DMS153 (cell line): Measurements from ENCODE around the gene CLASP1.
A peak's percentile ranks its signal among the peaks of the same experiment; 100 is the strongest.
"Not testable (repeated sequence)": the region's sequence is repeated elsewhere in the genome, so short reads cannot be mapped to it uniquely, and the experiment has no call there.

Source experiments
- DNase-seq: peaks from one replicate; lab custom pipeline; 2025; lab: John Stamatoyannopoulos, UW

CLASP1 gene

GRCh38 chr2:121348128-121348740 lies 301.0 kb downstream of the CLASP1 start:
- no peak for DNase-seq

DNA sequence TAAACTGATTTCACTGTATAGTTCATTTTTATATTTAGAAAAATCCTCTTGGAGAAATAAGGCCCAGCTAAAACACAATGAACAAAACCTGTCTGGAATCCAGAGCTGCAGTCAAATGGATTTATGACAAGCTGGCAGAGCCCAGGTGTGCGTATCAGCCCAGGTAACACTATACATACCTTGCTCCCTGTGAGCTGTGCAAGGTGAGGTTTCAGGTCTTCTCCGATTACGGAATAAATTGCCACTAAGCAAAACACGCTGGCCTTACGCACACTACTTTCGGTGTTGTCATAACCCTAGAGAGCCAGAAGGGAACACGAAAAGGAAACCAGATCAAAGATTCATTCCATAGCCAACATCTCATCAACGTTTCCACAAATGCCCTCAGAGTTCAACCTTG lies 302.4 kb downstream of the CLASP1 start:
- no peak for DNase-seq

DNA sequence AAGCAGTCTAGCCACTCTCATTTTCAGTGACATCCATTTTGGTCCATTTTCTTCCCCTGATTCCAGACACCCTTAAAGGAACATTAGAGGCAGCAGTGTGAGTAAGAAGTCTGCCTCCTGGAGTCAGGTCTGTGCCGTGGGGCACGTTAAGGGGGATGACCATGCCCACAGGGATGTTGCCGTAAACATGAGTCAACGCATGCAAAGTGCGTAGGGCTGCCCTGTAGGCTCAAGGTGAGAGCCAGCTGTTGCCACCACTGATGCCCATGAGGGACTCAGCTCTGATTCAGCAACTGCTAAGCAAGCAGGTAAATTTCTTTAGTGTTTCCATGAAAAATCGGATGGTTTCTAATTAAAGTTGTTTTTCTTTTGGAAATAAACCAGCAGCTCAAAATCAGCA lies 302.9 kb downstream of the CLASP1 start:
- DNase-seq = no peak

- DNase-seq = no peak
These were observed 303.4 kb downstream of the CLASP1 start for GRCh38 chr2:121345887-121346286.

DNA sequence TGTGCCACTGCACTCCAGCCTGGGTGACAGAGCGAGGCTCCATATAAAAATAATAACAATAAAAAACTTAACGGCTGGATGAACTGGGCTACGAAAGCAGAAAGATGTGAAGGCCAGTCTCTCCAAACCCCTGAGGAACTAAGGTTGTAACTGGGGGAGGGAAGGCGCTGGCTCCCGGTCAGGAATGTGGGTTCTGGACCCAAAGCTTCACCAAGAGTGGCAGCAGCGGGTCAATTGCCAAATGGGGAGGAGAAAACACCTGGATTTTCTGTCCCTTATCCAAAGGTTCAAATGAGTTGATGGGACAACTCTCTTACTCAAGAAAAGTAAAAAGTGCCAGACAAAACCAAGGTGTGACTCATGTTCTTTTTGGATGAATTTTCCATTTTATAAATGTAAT lies 304.2 kb downstream of the CLASP1 start:
- DNase-seq = no peak

DNA sequence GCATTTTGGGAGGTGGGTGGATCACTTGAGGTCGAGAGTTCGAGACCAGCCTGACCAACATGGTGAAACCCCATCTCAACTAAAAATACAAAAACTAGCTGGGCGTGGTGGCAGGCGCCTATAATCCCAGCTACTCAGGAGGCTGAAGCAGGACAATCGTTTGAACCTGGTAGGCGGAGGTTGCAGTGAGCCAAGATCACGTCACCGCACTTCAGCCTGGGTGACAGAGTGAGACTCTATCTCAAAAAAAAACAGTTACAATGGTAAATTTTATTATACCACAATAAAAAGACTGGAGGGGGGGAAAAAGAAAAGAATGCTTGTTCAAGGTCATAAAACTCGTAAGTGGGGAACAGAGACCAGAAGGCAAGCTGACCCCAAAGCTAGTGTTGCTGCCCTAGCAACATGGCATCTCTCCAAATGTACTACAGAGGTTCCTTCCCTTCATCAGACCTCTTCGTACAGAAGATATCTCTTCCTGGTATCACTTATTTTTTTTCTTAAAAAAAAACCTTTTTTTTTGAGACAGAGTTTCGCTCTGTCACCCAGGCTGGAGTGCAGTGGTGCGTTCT lies 305.3 kb downstream of the CLASP1 start:
- not testable (repeated sequence) for DNase-seq

DNA sequence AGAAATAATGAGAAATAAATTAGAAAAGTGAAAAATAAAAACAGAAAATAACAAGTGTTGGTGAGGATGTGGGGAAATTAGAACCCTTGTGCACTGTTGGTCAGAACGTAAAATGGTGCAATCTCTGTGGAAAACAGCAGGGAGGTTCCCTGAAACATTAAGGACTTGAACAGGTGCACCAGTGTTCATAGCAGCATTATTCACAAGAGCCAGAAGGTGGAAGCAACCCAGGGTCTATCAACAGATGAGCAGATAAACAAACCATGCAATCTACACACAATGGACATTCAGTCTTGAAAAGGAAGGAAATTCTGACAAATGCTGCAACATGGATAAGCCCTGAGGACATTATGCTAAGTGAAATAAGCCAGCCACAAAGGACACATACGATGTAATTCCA lies 306.1 kb downstream of the CLASP1 start:
- DNase-seq = no peak

DNA sequence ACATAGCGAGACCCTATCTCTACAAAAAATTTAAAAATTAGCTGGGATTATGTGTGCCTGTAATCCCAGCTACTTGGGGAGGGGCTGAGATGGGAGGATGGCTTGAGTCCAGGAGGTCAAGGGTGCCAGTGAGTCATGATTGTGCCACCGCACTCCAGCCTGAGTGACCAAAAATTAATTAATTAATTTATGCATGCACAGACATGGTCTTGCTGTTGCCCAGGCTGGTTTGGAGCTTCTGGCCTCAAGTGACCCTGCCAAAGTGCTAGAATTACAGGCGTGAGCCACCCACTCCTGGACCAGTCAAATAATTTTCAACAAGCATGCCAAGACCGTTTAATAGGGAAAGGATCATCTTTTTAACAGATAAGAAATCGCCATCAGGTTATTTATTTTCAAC lies 306.5 kb downstream of the CLASP1 start:
- DNase-seq = no peak

GRCh38 chr2:121340926-121341325 lies 308.3 kb downstream of the CLASP1 start:
- no peak for DNase-seq

- DNase-seq = no peak
These were observed 311.0 kb downstream of the CLASP1 start for GRCh38 chr2:121338281-121338680.

DNA sequence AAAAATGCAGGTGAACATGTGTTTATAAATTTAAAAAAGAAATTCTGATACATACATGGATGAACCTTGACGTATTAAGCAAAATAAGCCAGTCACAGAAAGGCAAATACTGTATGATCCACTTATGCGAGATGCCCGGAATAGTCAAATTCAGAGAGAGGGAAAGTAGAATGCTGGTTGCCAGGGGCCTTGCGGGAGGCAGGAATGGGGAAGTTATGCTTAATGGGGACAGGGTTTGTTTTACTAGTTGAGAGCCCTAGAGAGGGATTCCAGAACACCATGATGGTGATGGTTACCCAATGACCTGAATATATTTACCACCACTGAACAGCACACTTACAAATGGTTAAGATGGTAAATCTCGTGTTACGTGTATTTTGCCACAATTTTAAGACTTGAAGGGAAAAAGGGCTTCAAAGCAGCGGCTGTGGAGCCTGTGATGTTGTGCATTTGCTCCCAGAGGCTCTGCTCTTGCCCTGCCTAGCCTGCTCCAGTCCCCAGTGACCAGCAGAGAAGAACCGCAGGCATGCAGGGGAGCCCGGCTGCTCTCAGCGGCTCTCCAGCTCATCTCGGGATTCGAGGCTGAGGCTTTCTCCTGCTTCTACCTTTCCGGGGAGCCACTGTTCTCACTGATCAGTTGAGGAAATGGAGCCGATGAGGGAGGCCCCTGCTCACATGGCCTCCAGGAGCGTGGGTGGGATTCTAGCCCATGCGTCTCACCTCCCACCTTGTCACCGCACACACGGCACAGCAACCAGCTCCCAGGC lies 312.6 kb downstream of the CLASP1 start:
- no peak for DNase-seq

- DNase-seq = peak; percentile 41
These were observed 313.7 kb downstream of the CLASP1 start for GRCh38 chr2:121335294-121336290.

- no peak for DNase-seq
These were observed 314.5 kb downstream of the CLASP1 start for GRCh38 chr2:121334581-121335293.

- no peak for DNase-seq
These were observed 315.3 kb downstream of the CLASP1 start for GRCh38 chr2:121333834-121334558.

DNA sequence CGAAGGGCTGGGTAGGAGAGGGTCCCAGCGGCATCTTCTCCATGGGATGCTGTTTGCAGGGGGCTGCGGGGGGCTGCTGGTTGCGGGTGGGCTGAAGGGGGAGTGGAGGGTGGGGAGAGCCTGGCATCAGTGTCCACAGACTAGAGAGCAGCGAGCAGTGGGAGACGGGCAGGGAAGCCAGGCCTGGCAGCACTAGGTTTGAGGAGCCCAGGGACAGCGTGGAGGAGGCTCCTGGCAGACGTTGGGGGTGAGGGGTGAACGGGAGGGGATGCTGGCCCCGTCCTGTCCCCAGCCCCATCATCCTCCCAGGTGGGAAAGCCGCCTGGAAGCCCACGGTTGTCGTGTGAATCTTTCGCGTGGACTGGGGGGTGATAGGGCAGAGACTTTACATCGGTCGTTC lies 316.0 kb downstream of the CLASP1 start:
- DNase-seq = no peak

DNA sequence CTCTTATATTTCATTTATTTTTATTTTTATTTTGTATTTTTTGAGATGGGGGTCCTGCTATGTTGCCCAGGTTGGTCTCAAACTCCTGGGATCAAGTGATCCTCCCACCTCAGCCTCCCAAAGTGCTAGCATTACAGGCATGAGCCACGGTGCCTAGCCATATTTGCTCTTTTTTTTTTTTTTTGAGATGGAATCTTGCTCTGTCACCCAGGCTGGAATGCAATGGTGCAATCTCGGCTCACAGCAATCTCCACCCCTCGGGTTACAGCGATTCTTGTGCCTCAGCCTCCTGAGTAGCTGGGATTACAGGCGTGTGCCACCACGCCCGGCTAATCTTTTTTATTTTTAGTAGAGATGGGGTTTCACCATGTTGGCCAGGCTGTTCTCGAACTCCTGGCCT lies 317.9 kb downstream of the CLASP1 start:
- not testable (repeated sequence) for DNase-seq

- DNase-seq = no peak
These were observed 318.3 kb downstream of the CLASP1 start for GRCh38 chr2:121330921-121331320.

DNA sequence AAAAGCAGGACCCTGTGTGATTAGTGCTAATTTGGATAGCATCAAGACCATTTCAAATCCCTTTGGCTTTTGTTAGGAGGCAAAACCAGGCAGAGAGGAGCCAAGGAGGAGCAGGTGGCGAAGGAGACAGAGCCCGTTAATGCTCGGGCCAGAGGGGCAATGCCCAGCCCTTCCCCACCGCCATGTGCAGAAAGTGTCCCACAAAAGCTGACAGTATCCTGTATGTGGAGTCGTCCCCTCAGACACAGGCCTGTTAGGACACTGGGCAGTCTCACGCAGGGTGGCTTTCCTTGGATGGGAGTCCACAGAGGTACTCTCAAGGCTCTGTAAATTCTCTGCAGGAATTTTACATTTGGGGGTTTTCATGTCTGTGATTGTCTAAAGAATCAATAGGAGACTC lies 319.5 kb downstream of the CLASP1 start:
- DNase-seq = no peak

DNA sequence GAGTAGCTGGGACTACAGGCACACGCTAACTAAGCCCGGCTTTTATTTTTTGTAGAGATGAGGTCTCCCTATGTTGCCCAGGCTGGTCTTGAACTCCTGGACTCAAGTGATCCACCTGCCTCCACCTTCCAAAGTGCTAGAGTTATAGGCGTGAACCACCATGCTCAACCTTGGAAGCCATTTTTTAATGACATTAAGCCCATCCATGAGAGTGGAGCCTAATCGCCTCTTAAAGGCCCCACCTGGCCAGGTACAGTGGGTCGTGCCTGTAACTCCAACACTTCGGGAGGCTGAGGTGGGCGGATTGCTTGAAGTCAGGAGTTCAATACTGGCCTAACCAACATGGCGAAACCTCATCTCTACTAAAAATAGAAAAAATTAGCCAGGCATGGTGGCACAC lies 322.6 kb downstream of the CLASP1 start:
- no peak for DNase-seq

DNA sequence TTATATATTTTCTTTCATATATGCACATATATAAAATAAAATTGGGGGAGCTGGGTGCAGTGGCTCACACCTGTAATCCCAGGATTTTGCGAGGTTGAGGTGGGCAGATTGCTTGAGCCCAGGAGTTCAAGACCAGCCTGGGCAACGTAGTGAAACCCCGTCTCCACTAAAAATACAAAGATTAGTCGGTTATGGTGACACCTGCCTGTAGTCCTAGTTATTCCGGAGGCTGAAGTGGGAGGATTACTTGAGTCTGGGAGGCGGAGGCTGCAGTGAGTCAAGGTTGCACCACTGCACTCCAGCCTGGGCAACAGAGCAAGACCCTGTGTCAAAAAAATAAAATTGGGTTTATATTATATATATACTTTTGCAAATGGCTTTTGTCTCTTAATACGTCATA lies 324.7 kb downstream of the CLASP1 start:
- DNase-seq = no peak

DNA sequence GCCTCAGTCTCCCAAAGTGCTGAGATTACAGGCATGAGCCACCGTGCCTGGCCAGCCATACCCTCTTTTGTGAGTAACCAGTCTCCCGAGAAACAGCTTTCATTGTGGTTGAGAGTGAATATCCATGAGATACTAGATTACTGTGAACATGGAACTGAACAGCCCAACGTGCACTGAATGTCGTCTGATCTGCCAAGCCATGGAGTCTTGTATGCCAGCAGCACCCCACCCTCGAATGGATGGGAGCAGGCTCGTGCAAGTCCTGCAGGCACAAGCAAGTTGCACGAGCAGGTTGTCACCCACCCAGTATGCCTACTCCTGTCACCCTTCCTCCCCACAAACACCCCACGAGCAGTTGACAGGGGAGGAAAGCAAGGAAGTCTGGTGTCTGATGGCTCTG lies 327.8 kb downstream of the CLASP1 start:
- no peak for DNase-seq
